ENCODE results near the gene CSPG5.

The CSPG5 gene

DNA sequence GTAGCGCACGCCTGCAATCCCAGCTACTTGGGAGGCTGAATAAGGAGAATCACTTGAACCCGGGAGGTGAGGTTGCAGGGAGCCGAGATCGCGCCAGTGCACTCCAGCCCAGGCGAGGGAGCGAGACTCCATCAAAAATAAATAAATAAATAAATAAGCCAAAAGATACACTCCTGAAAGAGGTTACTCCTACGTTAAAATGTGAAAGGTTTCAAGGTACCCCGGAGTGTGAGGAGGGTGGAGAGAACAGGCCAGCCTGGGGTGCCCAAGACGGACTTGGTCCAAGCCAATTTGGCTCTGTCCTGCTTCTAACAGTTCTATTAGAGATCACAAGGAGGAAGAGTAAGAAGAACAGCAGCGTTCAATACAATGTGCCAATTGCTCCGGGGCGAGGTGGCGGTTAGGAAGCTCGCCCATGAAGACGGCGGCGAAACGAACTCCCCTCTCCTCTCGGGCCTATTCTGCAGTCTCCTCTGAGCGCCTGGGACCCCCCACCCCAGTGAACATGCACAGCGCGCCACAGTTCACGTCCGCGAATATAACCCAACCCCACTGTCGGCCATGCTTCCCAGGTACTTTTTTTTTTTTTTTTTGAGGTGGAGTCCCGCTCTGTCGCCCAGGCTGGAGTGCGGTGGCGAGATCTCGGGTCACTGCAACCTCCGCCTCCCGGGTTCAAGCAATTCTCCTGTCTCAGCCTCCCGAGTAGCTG lies 66.1 kb downstream of the CSPG5 start:
- no peak for TF ChIP-seq GATA2 (IDR thresholded peaks at IDR 0.05; ENCODE audit: low read depth, low read length)
- no peak for TF ChIP-seq GATA3 (IDR thresholded peaks at IDR 0.05; ENCODE audit: low read depth, low read length)

Data from SH-SY5Y (cell line).